ENCODE data around the gene SFXN5. TPM values are rescaled to one million over a fixed set of nuclear protein-coding genes. Genes with fewer than 3 reads are reported as not detected.
A peak's percentile ranks its signal among the peaks of the same experiment; 100 is the strongest.

The SFXN5 gene
- total RNA-seq, 1 donor from 2014 or later, result 14.9 TPM

DNA sequence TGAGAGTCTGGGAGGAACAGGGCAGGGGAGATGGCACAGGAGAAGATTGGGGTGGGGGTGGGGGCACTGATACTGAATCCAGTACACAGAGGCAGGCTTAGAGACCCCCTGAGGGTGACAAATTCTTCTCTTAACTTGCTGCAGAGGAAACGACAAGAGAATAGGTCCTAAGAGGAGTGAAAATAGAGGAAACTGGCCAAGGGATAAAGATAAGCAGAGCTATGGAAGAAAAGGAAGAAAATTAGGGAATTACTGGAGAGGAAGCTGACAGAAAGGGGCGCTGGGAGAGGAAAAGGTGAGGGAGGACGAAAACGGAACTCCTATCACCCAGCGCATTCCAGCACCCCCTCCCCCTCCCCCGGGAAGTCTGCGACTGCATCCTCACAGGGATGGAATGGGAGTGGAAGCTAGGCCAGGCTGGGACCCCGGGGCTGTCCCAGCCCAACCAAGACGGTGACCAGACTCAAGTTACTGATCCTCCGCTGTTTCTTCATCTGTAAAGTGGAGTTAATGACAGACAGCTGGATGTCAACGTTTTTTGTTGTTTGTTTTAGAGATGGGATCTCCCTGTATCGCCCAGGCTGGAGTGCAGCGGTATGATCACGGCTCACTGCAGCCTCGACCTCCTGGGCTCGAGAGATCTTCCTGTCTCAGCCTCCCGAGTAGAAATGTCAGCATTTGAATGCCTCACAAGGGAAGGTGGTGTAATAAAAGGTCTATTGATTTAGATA lies 156.8 kb downstream of the SFXN5 start:
- H3K36me3 ChIP-seq (ENCODE audit: insufficient read depth, low read length), result no peaks in the 10 kb centered on the region
- no peaks in the 10 kb centered on the region for H3K9me3 ChIP-seq (ENCODE audit: insufficient read depth, low read depth, low read length)
- H3K27me3 ChIP-seq (ENCODE audit: insufficient read depth, low read length), result peaks cover 93% of the 10 kb centered on the region
- peaks cover 5% of the 10 kb centered on the region for H3K4me1 ChIP-seq (ENCODE audit: insufficient read depth, low read length)
- Mint-ChIP-seq H3K27me3 (ENCODE audit: low read depth, unreplicated experiment) (peaks cover 75% of the 10 kb centered on the region), H3K4me3 (ENCODE audit: unreplicated experiment) (no peak overlapping the region), H3K9me3 (ENCODE audit: unreplicated experiment) (peaks cover 9% of the 10 kb centered on the region), H3K27ac (ENCODE audit: unreplicated experiment) (no peak overlapping the region), H3K4me1 (ENCODE audit: low read depth, unreplicated experiment) (no peaks in the 10 kb centered on the region), H3K36me3 (ENCODE audit: low read depth, unreplicated experiment) (no peaks in the 10 kb centered on the region)
- H3K4me2 ChIP-seq (ENCODE audit: low read length), result no peak overlapping the region
- no peak overlapping the region for H3K4me3 ChIP-seq (ENCODE audit: insufficient read depth, low read depth, low read length)
- no peaks in the 10 kb centered on the region for H3K79me2 ChIP-seq (ENCODE audit: insufficient read depth, low read length)
- no peak overlapping the region for H2AFZ ChIP-seq (ENCODE audit: low read depth, low read length)
- peaks cover 31% of the 10 kb centered on the region for H4K20me1 ChIP-seq (ENCODE audit: insufficient read depth, low read length)
- no peak overlapping the region for H3K27ac ChIP-seq (ENCODE audit: low read depth, low read length)
- peak; percentile 17 for FAIRE-seq
- H3K9ac ChIP-seq (ENCODE audit: low read length), result no peak overlapping the region
- DNase-seq (ENCODE audit: low read depth), result no peak
- TF ChIP-seq, protein P1, sequence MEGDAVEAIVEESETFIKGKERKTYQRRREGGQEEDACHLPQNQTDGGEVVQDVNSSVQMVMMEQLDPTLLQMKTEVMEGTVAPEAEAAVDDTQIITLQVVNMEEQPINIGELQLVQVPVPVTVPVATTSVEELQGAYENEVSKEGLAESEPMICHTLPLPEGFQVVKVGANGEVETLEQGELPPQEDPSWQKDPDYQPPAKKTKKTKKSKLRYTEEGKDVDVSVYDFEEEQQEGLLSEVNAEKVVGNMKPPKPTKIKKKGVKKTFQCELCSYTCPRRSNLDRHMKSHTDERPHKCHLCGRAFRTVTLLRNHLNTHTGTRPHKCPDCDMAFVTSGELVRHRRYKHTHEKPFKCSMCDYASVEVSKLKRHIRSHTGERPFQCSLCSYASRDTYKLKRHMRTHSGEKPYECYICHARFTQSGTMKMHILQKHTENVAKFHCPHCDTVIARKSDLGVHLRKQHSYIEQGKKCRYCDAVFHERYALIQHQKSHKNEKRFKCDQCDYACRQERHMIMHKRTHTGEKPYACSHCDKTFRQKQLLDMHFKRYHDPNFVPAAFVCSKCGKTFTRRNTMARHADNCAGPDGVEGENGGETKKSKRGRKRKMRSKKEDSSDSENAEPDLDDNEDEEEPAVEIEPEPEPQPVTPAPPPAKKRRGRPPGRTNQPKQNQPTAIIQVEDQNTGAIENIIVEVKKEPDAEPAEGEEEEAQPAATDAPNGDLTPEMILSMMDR (IDR thresholded peaks at IDR 0.05; ENCODE audit: insufficient read depth, low read depth, low read length), result no peak
- no peak for TF ChIP-seq EZH2 (IDR thresholded peaks at IDR 0.05; ENCODE audit: insufficient read depth, low read length)

DNA sequence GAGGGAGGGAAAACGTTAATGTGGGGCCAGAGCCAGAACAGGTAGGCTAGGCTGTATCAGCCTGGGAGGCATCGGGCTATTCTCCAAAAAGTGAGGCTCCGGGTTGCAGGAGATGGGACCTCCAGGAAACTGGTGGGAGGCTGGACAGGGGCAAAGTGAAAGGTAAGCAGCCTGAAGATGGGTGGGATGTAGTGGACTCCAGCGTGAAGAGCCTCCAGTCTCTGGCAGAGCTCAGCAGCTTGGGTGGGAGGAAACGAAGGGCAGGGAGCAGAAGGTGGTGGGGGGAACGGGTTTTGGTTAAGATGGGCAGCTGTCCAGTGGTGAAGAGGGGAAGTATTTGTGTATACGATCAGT lies 157.3 kb downstream of the SFXN5 start:
- Mint-ChIP-seq H3K27me3 (ENCODE audit: low read depth, unreplicated experiment) (peaks cover 75% of the 10 kb centered on the region), H3K4me3 (ENCODE audit: unreplicated experiment) (no peak overlapping the region), H3K36me3 (ENCODE audit: low read depth, unreplicated experiment) (no peaks in the 10 kb centered on the region), H3K9me3 (ENCODE audit: unreplicated experiment) (peaks cover 9% of the 10 kb centered on the region), H3K4me1 (ENCODE audit: low read depth, unreplicated experiment) (no peaks in the 10 kb centered on the region), H3K27ac (ENCODE audit: unreplicated experiment) (peak overlapping the region; percentile 20)
- H3K27me3 ChIP-seq (ENCODE audit: insufficient read depth, low read length), result peaks cover 93% of the 10 kb centered on the region
- no peak for DNase-seq (ENCODE audit: low read depth)
- peaks cover 5% of the 10 kb centered on the region for H3K4me1 ChIP-seq (ENCODE audit: insufficient read depth, low read length)
- H3K4me3 ChIP-seq (ENCODE audit: insufficient read depth, low read depth, low read length), result no peak overlapping the region
- no peak overlapping the region for H3K27ac ChIP-seq (ENCODE audit: low read depth, low read length)
- H2AFZ ChIP-seq (ENCODE audit: low read depth, low read length), result no peak overlapping the region
- no peaks in the 10 kb centered on the region for H3K36me3 ChIP-seq (ENCODE audit: insufficient read depth, low read length)
- H4K20me1 ChIP-seq (ENCODE audit: insufficient read depth, low read length), result peaks cover 25% of the 10 kb centered on the region
- H3K9ac ChIP-seq (ENCODE audit: low read length), result no peak overlapping the region
- no peaks in the 10 kb centered on the region for H3K79me2 ChIP-seq (ENCODE audit: insufficient read depth, low read length)
- no peak for FAIRE-seq
- H3K9me3 ChIP-seq (ENCODE audit: insufficient read depth, low read depth, low read length), result no peaks in the 10 kb centered on the region
- TF ChIP-seq, protein P1 (IDR thresholded peaks at IDR 0.05; ENCODE audit: insufficient read depth, low read depth, low read length), result no peak
- TF ChIP-seq EZH2 (IDR thresholded peaks at IDR 0.05; ENCODE audit: insufficient read depth, low read length), result no peak
- no peak overlapping the region for H3K4me2 ChIP-seq (ENCODE audit: low read length)

DNA sequence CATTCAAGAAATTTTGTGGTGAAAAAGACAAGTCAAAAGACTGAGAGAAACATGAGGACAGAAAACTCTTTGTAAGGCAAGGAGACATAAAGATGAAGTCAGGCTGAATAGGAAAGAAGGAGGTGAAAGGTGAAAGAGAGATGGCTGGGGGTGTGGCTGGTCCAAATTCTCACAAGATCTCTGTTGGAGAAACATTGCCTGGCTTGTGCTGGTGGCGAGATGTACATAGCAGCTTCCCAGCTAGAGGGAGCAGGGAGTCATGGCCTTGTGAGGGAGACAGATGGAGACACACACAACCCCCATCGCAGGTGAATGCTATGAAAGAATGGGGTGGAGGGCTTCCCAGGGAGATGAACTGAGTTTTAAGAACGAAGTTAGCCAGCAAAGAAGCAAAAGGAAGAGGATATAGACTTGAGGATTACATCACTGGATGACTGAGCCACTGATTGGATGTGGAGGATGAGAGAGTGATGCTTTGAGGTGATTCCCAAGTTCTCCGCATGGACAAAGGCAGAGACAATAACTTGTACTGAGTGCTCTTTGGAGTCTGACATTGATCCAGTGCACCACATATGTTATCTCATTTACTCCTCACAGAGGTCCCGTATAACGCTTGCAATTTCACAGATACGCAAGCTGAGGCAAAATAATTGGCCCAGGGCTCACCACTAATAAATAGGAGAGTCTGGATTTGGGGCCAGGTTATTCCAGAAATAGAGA lies 157.9 kb downstream of the SFXN5 start:
- Histone ChIP-seq H3K79me2 (ENCODE audit: insufficient read depth, low read length) (no peaks in the 10 kb centered on the region), H3K4me3 (ENCODE audit: insufficient read depth, low read depth, low read length) (no peak overlapping the region), H3K4me1 (ENCODE audit: insufficient read depth, low read length) (peaks cover 5% of the 10 kb centered on the region), H3K9ac (ENCODE audit: low read length) (no peak overlapping the region), H2AFZ (ENCODE audit: low read depth, low read length) (no peak overlapping the region), H3K27me3 (ENCODE audit: insufficient read depth, low read length) (peaks cover 90% of the 10 kb centered on the region), H3K36me3 (ENCODE audit: insufficient read depth, low read length) (no peaks in the 10 kb centered on the region), H3K27ac (ENCODE audit: low read depth, low read length) (no peak overlapping the region), H3K4me2 (ENCODE audit: low read length) (no peak overlapping the region), H4K20me1 (ENCODE audit: insufficient read depth, low read length) (peaks cover 20% of the 10 kb centered on the region), H3K9me3 (ENCODE audit: insufficient read depth, low read depth, low read length) (no peaks in the 10 kb centered on the region)
- Mint-ChIP-seq H3K36me3 (ENCODE audit: low read depth, unreplicated experiment) (no peaks in the 10 kb centered on the region), H3K27me3 (ENCODE audit: low read depth, unreplicated experiment) (peaks cover 74% of the 10 kb centered on the region), H3K4me1 (ENCODE audit: low read depth, unreplicated experiment) (no peaks in the 10 kb centered on the region), H3K4me3 (ENCODE audit: unreplicated experiment) (no peak overlapping the region), H3K27ac (ENCODE audit: unreplicated experiment) (peak overlapping the region; percentile 20), H3K9me3 (ENCODE audit: unreplicated experiment) (peaks cover 9% of the 10 kb centered on the region)
- DNase-seq (ENCODE audit: low read depth) (no peak), FAIRE-seq (no peak)
- TF ChIP-seq, protein P1 (IDR thresholded peaks at IDR 0.05; ENCODE audit: insufficient read depth, low read depth, low read length), result no peak
- TF ChIP-seq EZH2 (IDR thresholded peaks at IDR 0.05; ENCODE audit: insufficient read depth, low read length), result no peak
